Body of pancreas (tissue), 4 donors: ENCODE results near the gene LPAR3.

Experiments used
- CTCF ChIP-seq, 7 experiments: fragments of 450-650 bp in 4 of 7; fragments of 200-600 bp in 3 of 7; sonication (generic) in 3 of 7; IDR thresholded peaks; one replicate each; pipeline ENCODE4 v1.5.1; 2016 to 2019; ENCODE audit warnings: antibody characterized with exemption in 7 of 7
- POLR2A ChIP-seq, 3 donors: fragments of 450-650 bp; IDR thresholded peaks; one replicate each; pipeline ENCODE4 v1.6.1; 2016; ENCODE audit warnings: antibody characterized with exemption in 3 of 3, mild to moderate bottlenecking in 2 of 3

GRCh38 chr1:84773933-84774497 lies 119.0 kb downstream of the LPAR3 start:
- TF ChIP-seq CTCF (IDR thresholded peaks at IDR 0.05) (no peak), POLR2A (IDR thresholded peaks at IDR 0.05) (no peak)
